HepG2 (cell line): ENCODE data around the gene RTEL1. TPM values are rescaled to one million over a fixed set of nuclear protein-coding genes. Genes with fewer than 3 reads are reported as not detected.
A peak's percentile ranks its signal among the peaks of the same experiment; 100 is the strongest.

Experiments used
- ATAC-seq: fragments of 200-7000 bp; cut with Tn5 transposase; 3 replicates; pipeline ENCODE4 v1.9.1; 2020; ENCODE audit warnings: mild to moderate bottlenecking, moderate library complexity
- BruUV-seq: library from RNA; stranded (reverse); fragments of 400-500 nt; replicated peaks from 2 replicates; lab custom pipeline; 2021; lab: Mats Ljungman, UMichigan
- CTCF ChIA-PET: fragments of 300-600 bp; formaldehyde crosslinking; extraction: SDS; loops from one replicate; lab custom pipeline; 2021; ENCODE audit warnings: low total read pairs, inconsistent platforms, low intra/inter-chr PET ratio; lab: Yijun Ruan, JAX
- POLR2A ChIA-PET: fragments of 350-600 bp; sonication (Branson Sonifier 250); formaldehyde crosslinking; loops from one replicate; lab custom pipeline; 2020; ENCODE audit warnings: antibody characterized with exemption, inconsistent platforms; lab: Yijun Ruan, JAX
- DNase-seq: peaks from one replicate; pipeline ENCODE4 v3.0.0-alpha.2; 2015; ENCODE audit warnings: low spot score
- FAIRE-seq: peaks from 3 replicates; lab custom pipeline; 2011; peaks lifted over from hg19 to GRCh38; lab: Jason Lieb, UNC
- H2AFZ ChIP-seq: one replicate; pipeline ENCODE4 v1.6.1; 2011; ENCODE audit warnings: low read length, inconsistent platforms
- H3K27ac ChIP-seq: fragments of 300-600 bp; 3 replicates; pipeline ENCODE4 v1.8.0; 2011; ENCODE audit warnings: mixed run types, mild to moderate bottlenecking, mixed read lengths, low read length, inconsistent platforms; ENCODE audit not compliant: insufficient read depth; ENCODE audit errors: extremely low read length
- H3K27me3 ChIP-seq, 2 experiments: fragments of 200-600 bp in 1 of 2; 2 replicates in 1 of 2; 3 replicates in 1 of 2; pipeline versions ENCODE4 v1.6.0 to v1.8.0; 2011; ENCODE audit warnings: low read length in 2 of 2, mild to moderate bottlenecking in 2 of 2, moderate library complexity in 2 of 2, inconsistent platforms in 1 of 2; ENCODE audit not compliant: insufficient read depth in 2 of 2, control insufficient read depth in 1 of 2
- H3K36me3 ChIP-seq, 2 experiments: fragments of 200-600 bp in 1 of 2; replicated peaks in 1 of 2; 2 replicates in 1 of 2; 3 replicates in 1 of 2; pipeline versions ENCODE4 v1.5.1 to v1.8.0; 2011; ENCODE audit warnings: low read length in 2 of 2, inconsistent platforms in 1 of 2; ENCODE audit not compliant: insufficient read depth in 2 of 2, control insufficient read depth in 1 of 2
- H3K4me1 ChIP-seq: 2 replicates; pipeline ENCODE4 v1.5.1; 2012; ENCODE audit warnings: low read length, inconsistent platforms; ENCODE audit not compliant: insufficient read depth
- H3K4me2 ChIP-seq: 2 replicates; pipeline ENCODE4 v1.6.0; 2011; ENCODE audit warnings: low read depth, low read length, inconsistent platforms
- H3K4me3 ChIP-seq, 3 experiments: fragments of 200-600 bp in 1 of 3; sonication (generic), shearing (Covaris generic) in 1 of 3; replicated peaks in 1 of 3; 2 replicates each; pipeline ENCODE4 v1.5.1; 2011 to 2016; ENCODE audit warnings: low read length in 3 of 3, inconsistent platforms in 2 of 3, low read depth in 2 of 3, mild to moderate bottlenecking in 2 of 3, control low read depth in 1 of 3, mixed read lengths in 1 of 3; ENCODE audit not compliant: insufficient read depth in 1 of 3
- H3K79me2 ChIP-seq: one replicate; pipeline ENCODE4 v1.6.1; 2011; ENCODE audit warnings: low read length, inconsistent platforms; ENCODE audit not compliant: insufficient read depth
- H3K9ac ChIP-seq: 2 replicates; pipeline ENCODE4 v1.6.0; 2011; ENCODE audit warnings: mild to moderate bottlenecking, low read depth, low read length, inconsistent platforms; ENCODE audit not compliant: insufficient read depth
- H3K9me3 ChIP-seq: 2 replicates; pipeline ENCODE4 v1.5.1; 2012; ENCODE audit warnings: mild to moderate bottlenecking, low read length
- H4K20me1 ChIP-seq: 2 replicates; pipeline ENCODE4 v1.6.0; 2011; ENCODE audit warnings: inconsistent platforms, mild to moderate bottlenecking, low read length, moderate library complexity; ENCODE audit not compliant: insufficient read depth
- AGO2 ChIP-seq: fragments of 200-400 bp; formaldehyde crosslinking; optimal IDR thresholded peaks from 2 replicates; pipeline ENCODE3; 2017; ENCODE audit warnings: mild to moderate bottlenecking, low read depth, low read length, moderate library complexity
- HCFC1 ChIP-seq: fragments of 150-350 bp; IDR thresholded peaks from 2 replicates; pipeline ENCODE4 v1.6.1; 2014; ENCODE audit warnings: low read depth, low read length
- MTA1 ChIP-seq: sonication (generic); formaldehyde crosslinking; IDR thresholded peaks from 2 replicates; pipeline ENCODE4 v1.4.0; 2020; ENCODE audit warnings: missing genetic modification reagents, mild to moderate bottlenecking, borderline replicate concordance
- NFE2L1 ChIP-seq: sonication (generic); formaldehyde crosslinking; IDR thresholded peaks from 2 replicates; pipeline ENCODE4 v1.4.0; 2020; ENCODE audit warnings: missing genetic modification reagents, mild to moderate bottlenecking, borderline replicate concordance
- NONO ChIP-seq, 2 experiments: fragments of 450-650 bp in 1 of 2; sonication (generic) in 1 of 2; formaldehyde crosslinking in 1 of 2; IDR thresholded peaks in 1 of 2; conservative IDR thresholded peaks in 1 of 2; 2 replicates each; pipeline versions ENCODE4 v1.6.1 to v1.8.0; 2017 to 2022; ENCODE audit warnings: mild to moderate bottlenecking in 1 of 2, missing genetic modification reagents in 1 of 2, moderate library complexity in 1 of 2
- POLR2AphosphoS5 ChIP-seq: IDR thresholded peaks from 2 replicates; pipeline ENCODE4 v1.6.1; 2012; ENCODE audit warnings: low read depth, low read length
- SP140L ChIP-seq: sonication (generic); formaldehyde crosslinking; IDR thresholded peaks from 2 replicates; pipeline ENCODE4 v1.4.0; 2020; ENCODE audit warnings: missing genetic modification reagents, borderline replicate concordance
- SRSF4 ChIP-seq: fragments of 200-400 bp; formaldehyde crosslinking; IDR thresholded peaks from one replicate; pipeline ENCODE4 v1.6.1; 2018; ENCODE audit warnings: mild to moderate bottlenecking, low read depth, low read length, moderate library complexity; ENCODE audit not compliant: poor library complexity, severe bottlenecking
- SYNCRIP ChIP-seq: fragments of 200-400 bp; formaldehyde crosslinking; IDR thresholded peaks from 2 replicates; pipeline ENCODE4 v1.6.1; 2018; ENCODE audit warnings: mild to moderate bottlenecking, low read depth, low read length; ENCODE audit not compliant: insufficient read depth
- TEAD3 ChIP-seq: optimal IDR thresholded peaks from 2 replicates; pipeline ENCODE3; 2016; ENCODE audit warnings: borderline replicate concordance
- ZFP36L1 ChIP-seq: sonication (generic); formaldehyde crosslinking; IDR thresholded peaks from 2 replicates; pipeline ENCODE4 v1.8.0; 2022; ENCODE audit warnings: mild to moderate bottlenecking, missing genetic modification reagents, moderate library complexity
- ZMYM3 ChIP-seq: sonication (generic); formaldehyde crosslinking; IDR thresholded peaks from 2 replicates; pipeline ENCODE4 v1.5.1; 2020; ENCODE audit warnings: mild to moderate bottlenecking, missing genetic modification reagents
- ZNF101 ChIP-seq: sonication (generic); formaldehyde crosslinking; IDR thresholded peaks from 2 replicates; pipeline ENCODE4 v1.4.0; 2020; ENCODE audit warnings: mild to moderate bottlenecking, low read depth, missing genetic modification reagents, borderline replicate concordance
- ZNF180 ChIP-seq: sonication (generic); formaldehyde crosslinking; IDR thresholded peaks from 2 replicates; pipeline ENCODE4 v1.4.0; 2020; ENCODE audit warnings: low read depth, missing genetic modification reagents, borderline replicate concordance
- ZNF501 ChIP-seq: sonication (generic); formaldehyde crosslinking; IDR thresholded peaks from 2 replicates; pipeline ENCODE4 v1.5.1; 2020; ENCODE audit warnings: mild to moderate bottlenecking, moderate library complexity, missing genetic modification reagents
- WGBS: methylation state at CpG from one replicate; pipeline ENCODE4 v1.1.6; 2017; ENCODE audit warnings: low lambda C conversion rate; 5-methylcytosine and 5-hydroxymethylcytosine counted together
- in situ Hi-C: cut with HindIII; loops from 2 replicates; pipeline ENCODE4 v1.10.0; 2017; ENCODE audit warnings: low pct_unique_long_range_greater_than_20kb; ENCODE audit not compliant: extremely low pct_ligation_motif_present
- intact Hi-C: fragments of 100-400 bp; cut with micrococcal nuclease; formaldehyde crosslinking; loops from one replicate; pipeline ENCODE4 v1.10.0; 2022; ENCODE audit not compliant: unreplicated experiment
- polyA plus RNA-seq, 8 experiments: library from polyadenylated mRNA; depleted of rRNA in 3 of 8; stranded (reverse) in 7 of 8; unstranded in 1 of 8; fragments of >200 nt; fragmentation: Illumina TruSeq in 4 of 8; extraction: Trizol in 4 of 8; gene quantifications; 2 replicates each; pipeline versions ENCODE4 v1.2.1 to v1.2.3, GENCODE V29; 2011 to 2016; ENCODE audit warnings: low read depth in 4 of 8, missing spikeins in 1 of 8, mixed read lengths in 1 of 8; ENCODE audit not compliant: insufficient read depth in 1 of 8
- total RNA-seq, 5 experiments: library from RNA; depleted of rRNA; stranded (reverse); fragments of >200 nt; fragmentation: Illumina TruSeq; extraction: Trizol; gene quantifications; 2 replicates each; pipeline ENCODE4 v1.2.3, GENCODE V29; 2016; ENCODE audit warnings: low read depth in 1 of 5
- TF ChIP-seq, protein P1 (sequence below): sonication (generic); formaldehyde crosslinking; IDR thresholded peaks from 2 replicates; pipeline ENCODE4 v1.4.0; 2020; ENCODE audit warnings: missing genetic modification reagents
- TF ChIP-seq, protein P2 (sequence below): sonication (generic); formaldehyde crosslinking; conservative IDR thresholded peaks from 2 replicates; pipeline ENCODE4 v1.8.1; 2023; ENCODE audit warnings: missing genetic modification reagents

Gene RTEL1
- total and polyA plus RNA-seq, 2 of the 13 experiments (the other 11 are each of a cell fraction or from before 2014, with no cell fraction given) = 21.8 to 36.4 TPM

DNA sequence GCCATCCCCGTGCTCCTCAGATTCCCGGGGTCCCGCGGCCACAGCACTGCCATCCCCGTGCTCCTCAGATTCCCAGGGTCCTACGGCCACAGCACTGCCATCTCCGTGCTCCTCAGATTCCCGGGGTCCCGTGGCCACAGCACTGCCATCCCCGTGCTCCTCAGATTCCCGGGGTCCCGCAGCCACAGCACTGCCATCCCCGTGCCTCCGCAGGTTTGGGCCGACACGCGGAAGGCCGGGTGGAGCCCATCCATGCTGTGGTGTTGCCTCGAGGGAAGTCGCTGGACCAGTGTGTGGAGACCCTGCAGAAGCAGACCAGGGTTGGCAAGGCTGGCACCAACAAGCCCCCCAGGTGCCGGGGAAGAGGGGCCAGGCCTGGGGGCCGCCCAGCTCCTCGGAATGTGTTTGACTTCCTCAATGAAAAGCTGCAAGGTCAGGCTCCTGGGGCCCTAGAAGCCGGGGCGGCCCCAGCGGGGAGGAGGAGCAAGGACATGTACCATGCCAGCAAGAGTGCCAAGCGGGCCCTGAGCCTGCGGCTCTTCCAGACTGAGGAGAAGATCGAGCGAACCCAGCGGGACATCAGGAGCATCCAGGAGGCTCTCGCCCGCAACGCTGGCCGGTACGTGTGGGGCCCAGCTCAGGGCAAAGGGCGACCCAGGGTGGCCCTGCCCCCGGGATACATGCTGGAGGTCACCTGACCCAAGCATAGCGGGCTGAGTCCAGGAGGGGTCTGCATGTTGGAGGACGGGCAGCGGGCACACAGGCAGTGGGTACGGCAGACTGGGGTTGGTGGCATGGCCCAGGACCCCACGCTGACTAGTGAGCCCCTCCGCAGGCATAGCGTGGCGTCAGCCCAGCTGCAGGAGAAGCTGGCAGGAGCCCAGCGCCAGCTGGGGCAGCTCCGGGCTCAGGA is 77.1 kb downstream of the RTEL1 start:
- intact Hi-C loops (loop anchor here (5.0 kb wide), 1 partner anchor 198 kb away; the partner anchor contains the start of gene PTK6), in situ Hi-C loops (no loop called here)
- peaks cover 40% of the 10 kb centered on the region for H3K4me1 ChIP-seq
- H3K79me2 ChIP-seq = peaks cover 31% of the 10 kb centered on the region
- no peaks in the 10 kb centered on the region for H3K9me3 ChIP-seq
- no peak overlapping the region; the same call in 1 of the 2 replicates for H3K9ac ChIP-seq
- peak overlapping the region; percentile 48 for H3K4me2 ChIP-seq
- peaks cover 30 to 37% of the 10 kb centered on the region in 2 experiments for H3K36me3 ChIP-seq
- CTCF ChIA-PET = no interaction called here
- H2AFZ ChIP-seq = no peak overlapping the region
- peak overlapping the region in 1 of 3 experiments; percentile 32; a peak in 1 of 6 replicates for H3K4me3 ChIP-seq
- 79% methylated on average over 43 of the region's 48 CpGs for WGBS
- H3K27me3 ChIP-seq = no peaks in the 10 kb centered on the region
- no peaks in the 10 kb centered on the region for H4K20me1 ChIP-seq
- POLR2A ChIA-PET = interaction anchor here (2.7 to 7.3 kb wide), 4 partner anchors 8 to 129 kb away, joined by 9 to 190 read pairs (median 73); partner anchors contain the start of genes ARFRP1, TPD52L2 and ZGPAT
- BruUV-seq = no TSS peak
- peak overlapping the region; percentile 93 for H3K27ac ChIP-seq
- FAIRE-seq (no peak), ATAC-seq (no peak), DNase-seq (no peak)
- TF ChIP-seq ZFP36L1 (CRISPR knock-in tag) = no peak
- 0 out of 2 replicates have a peak, but pooled peaks have one; percentile 5 for TF ChIP-seq NFE2L1 (CRISPR knock-in tag)
- TF ChIP-seq, protein P1, sequence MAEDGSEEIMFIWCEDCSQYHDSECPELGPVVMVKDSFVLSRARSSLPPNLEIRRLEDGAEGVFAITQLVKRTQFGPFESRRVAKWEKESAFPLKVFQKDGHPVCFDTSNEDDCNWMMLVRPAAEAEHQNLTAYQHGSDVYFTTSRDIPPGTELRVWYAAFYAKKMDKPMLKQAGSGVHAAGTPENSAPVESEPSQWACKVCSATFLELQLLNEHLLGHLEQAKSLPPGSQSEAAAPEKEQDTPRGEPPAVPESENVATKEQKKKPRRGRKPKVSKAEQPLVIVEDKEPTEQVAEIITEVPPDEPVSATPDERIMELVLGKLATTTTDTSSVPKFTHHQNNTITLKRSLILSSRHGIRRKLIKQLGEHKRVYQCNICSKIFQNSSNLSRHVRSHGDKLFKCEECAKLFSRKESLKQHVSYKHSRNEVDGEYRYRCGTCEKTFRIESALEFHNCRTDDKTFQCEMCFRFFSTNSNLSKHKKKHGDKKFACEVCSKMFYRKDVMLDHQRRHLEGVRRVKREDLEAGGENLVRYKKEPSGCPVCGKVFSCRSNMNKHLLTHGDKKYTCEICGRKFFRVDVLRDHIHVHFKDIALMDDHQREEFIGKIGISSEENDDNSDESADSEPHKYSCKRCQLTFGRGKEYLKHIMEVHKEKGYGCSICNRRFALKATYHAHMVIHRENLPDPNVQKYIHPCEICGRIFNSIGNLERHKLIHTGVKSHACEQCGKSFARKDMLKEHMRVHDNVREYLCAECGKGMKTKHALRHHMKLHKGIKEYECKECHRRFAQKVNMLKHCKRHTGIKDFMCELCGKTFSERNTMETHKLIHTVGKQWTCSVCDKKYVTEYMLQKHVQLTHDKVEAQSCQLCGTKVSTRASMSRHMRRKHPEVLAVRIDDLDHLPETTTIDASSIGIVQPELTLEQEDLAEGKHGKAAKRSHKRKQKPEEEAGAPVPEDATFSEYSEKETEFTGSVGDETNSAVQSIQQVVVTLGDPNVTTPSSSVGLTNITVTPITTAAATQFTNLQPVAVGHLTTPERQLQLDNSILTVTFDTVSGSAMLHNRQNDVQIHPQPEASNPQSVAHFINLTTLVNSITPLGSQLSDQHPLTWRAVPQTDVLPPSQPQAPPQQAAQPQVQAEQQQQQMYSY = no peak
- peak; percentile 53 for TF ChIP-seq ZNF501 (CRISPR knock-in tag)
- TF ChIP-seq SRSF4 = no peak
- peak; percentile 92 for TF ChIP-seq AGO2
- TF ChIP-seq TEAD3 (CRISPR knock-in tag) = peak; percentile 11
- TF ChIP-seq ZMYM3 (CRISPR knock-in tag) = 0 out of 2 replicates have a peak, but pooled peaks have one; percentile 10
- TF ChIP-seq SYNCRIP = no peak
- no peak for TF ChIP-seq MTA1 (CRISPR knock-in tag)
- no peak for TF ChIP-seq ZNF101 (CRISPR knock-in tag)
- TF ChIP-seq ZNF180 (CRISPR knock-in tag) = no peak
- TF ChIP-seq, protein P2, sequence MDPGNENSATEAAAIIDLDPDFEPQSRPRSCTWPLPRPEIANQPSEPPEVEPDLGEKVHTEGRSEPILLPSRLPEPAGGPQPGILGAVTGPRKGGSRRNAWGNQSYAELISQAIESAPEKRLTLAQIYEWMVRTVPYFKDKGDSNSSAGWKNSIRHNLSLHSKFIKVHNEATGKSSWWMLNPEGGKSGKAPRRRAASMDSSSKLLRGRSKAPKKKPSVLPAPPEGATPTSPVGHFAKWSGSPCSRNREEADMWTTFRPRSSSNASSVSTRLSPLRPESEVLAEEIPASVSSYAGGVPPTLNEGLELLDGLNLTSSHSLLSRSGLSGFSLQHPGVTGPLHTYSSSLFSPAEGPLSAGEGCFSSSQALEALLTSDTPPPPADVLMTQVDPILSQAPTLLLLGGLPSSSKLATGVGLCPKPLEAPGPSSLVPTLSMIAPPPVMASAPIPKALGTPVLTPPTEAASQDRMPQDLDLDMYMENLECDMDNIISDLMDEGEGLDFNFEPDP (CRISPR knock-in tag) = peak; percentile 91; the same call in 1 of the 2 replicates
- TF ChIP-seq SP140L = no peak
- TF ChIP-seq NONO (IDR thresholded peaks at IDR 0.05) = no peak
- TF ChIP-seq NONO (CRISPR knock-in tag; conservative IDR thresholded peaks at IDR 0.05) = peak; percentile 17; the same call in 1 of the 2 replicates
- no peak for TF ChIP-seq HCFC1
- 0 out of 2 replicates have a peak, but pooled peaks have one; percentile 11 for TF ChIP-seq POLR2AphosphoS5
